ENCODE measurements around the gene CEP170.

DNA sequence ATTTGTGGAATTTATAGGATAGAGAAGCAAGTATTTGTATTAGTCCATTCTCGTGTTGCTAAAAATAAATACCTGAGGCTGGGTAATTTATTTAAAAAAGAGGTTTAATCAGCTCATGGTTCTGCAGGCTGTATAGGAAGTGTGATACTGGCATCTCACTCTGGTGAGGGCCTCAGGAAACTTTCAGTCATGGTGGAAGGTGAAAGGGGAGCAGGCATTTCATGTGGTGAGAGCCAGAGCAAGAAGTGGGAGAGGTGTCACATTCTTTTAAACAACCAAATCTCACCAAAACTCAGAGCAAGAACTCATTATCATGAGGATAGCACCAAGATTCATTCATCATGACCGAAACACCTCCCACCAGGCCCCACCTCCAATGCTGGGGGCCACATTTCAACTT lies 18.9 kb upstream of the CEP170 start:
- no peak for TF ChIP-seq EZH2 (IDR thresholded peaks at IDR 0.05; ENCODE audit: borderline replicate concordance, low read depth, low read length, severe bottlenecking)
- TF ChIP-seq, protein P1, sequence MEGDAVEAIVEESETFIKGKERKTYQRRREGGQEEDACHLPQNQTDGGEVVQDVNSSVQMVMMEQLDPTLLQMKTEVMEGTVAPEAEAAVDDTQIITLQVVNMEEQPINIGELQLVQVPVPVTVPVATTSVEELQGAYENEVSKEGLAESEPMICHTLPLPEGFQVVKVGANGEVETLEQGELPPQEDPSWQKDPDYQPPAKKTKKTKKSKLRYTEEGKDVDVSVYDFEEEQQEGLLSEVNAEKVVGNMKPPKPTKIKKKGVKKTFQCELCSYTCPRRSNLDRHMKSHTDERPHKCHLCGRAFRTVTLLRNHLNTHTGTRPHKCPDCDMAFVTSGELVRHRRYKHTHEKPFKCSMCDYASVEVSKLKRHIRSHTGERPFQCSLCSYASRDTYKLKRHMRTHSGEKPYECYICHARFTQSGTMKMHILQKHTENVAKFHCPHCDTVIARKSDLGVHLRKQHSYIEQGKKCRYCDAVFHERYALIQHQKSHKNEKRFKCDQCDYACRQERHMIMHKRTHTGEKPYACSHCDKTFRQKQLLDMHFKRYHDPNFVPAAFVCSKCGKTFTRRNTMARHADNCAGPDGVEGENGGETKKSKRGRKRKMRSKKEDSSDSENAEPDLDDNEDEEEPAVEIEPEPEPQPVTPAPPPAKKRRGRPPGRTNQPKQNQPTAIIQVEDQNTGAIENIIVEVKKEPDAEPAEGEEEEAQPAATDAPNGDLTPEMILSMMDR (IDR thresholded peaks at IDR 0.05; ENCODE audit: borderline replicate concordance, extremely low read depth, low read length, poor library complexity, severe bottlenecking), result no peak
